Measurements from ENCODE around the gene NFATC4.
"Not testable (repeated sequence)": the region's sequence is repeated elsewhere in the genome, so short reads cannot be mapped to it uniquely, and the experiment has no call there.

NFATC4 gene

GRCh38 chr14:24367514-24368211 lies at the start of gene NFATC4:
Gene NFATC4 (plus strand): TSS chr14:24368184. CDS start chr14:24368341, 157 bp downstream.
- peak; percentile 53 for DNase-seq

GRCh38 chr14:24321212-24321975 lies 46.6 kb upstream of the NFATC4 start:
- no peak for DNase-seq

- DNase-seq: no peak
Measured at GRCh38 chr14:24322672-24323071, 45.3 kb upstream of the NFATC4 start.

GRCh38 chr14:24323341-24323740 lies 44.6 kb upstream of the NFATC4 start:
- DNase-seq: no peak

- DNase-seq: no peak
Measured at GRCh38 chr14:24324024-24324423, 44.0 kb upstream of the NFATC4 start.

- no peak for DNase-seq
Measured at GRCh38 chr14:24325041-24325530, 42.9 kb upstream of the NFATC4 start.

- DNase-seq: no peak
Measured at GRCh38 chr14:24325963-24326362, 42.0 kb upstream of the NFATC4 start.

- DNase-seq: no peak
Measured at GRCh38 chr14:24327303-24327702, 40.7 kb upstream of the NFATC4 start.

- DNase-seq: not testable (repeated sequence)
Measured at GRCh38 chr14:24327914-24328313, 40.1 kb upstream of the NFATC4 start.

GRCh38 chr14:24329073-24329663 lies 38.8 kb upstream of the NFATC4 start:
- no peak for DNase-seq

GRCh38 chr14:24329736-24330135 lies 38.2 kb upstream of the NFATC4 start:
- no peak for DNase-seq

- DNase-seq: no peak
Measured at GRCh38 chr14:24330973-24331674, 36.9 kb upstream of the NFATC4 start.

GRCh38 chr14:24331731-24332267 lies 36.2 kb upstream of the NFATC4 start:
- DNase-seq: no peak

GRCh38 chr14:24332268-24332993 lies 35.6 kb upstream of the NFATC4 start:
- DNase-seq: peak; percentile 79

- DNase-seq: no peak
Measured at GRCh38 chr14:24334431-24335291, 33.3 kb upstream of the NFATC4 start, which contains the start of gene ADCY4. Gene ADCY4 (minus strand): TSS chr14:24335071. CDS start chr14:24334652, 419 bp downstream.

- no peak for DNase-seq
Measured at GRCh38 chr14:24335461-24336171, 32.4 kb upstream of the NFATC4 start.

GRCh38 chr14:24337144-24337823 lies 30.7 kb upstream of the NFATC4 start:
- no peak for DNase-seq

GRCh38 chr14:24337824-24338175 lies 30.2 kb upstream of the NFATC4 start:
- DNase-seq: no peak

- DNase-seq: no peak
Measured at GRCh38 chr14:24338843-24339242, 29.1 kb upstream of the NFATC4 start.
